Suprapubic skin (tissue), 4 donors: ENCODE data around the gene PIP5K1C. TPM values are rescaled to one million over a fixed set of nuclear protein-coding genes. Genes with fewer than 3 reads are reported as not detected.

ENCODE experiments used
- DNase-seq, 2 donors: peaks; one replicate each; pipeline ENCODE4 v3.0.0-alpha.2; 2019; ENCODE audit warnings: low spot score in 2 of 2
- H3K27ac ChIP-seq: fragments of 200-600 bp; sonication (generic); one replicate; pipeline ENCODE4 v1.5.1; 2019
- H3K27me3 ChIP-seq: fragments of 200-600 bp; sonication (generic); one replicate; pipeline ENCODE4 v1.5.1; 2019
- H3K36me3 ChIP-seq: fragments of 200-600 bp; sonication (generic); one replicate; pipeline ENCODE4 v1.5.1; 2019
- H3K4me1 ChIP-seq: fragments of 200-600 bp; sonication (generic); one replicate; pipeline ENCODE4 v1.5.1; 2019
- H3K4me3 ChIP-seq: fragments of 200-600 bp; sonication (generic); one replicate; pipeline ENCODE4 v1.5.1; 2019; ENCODE audit warnings: mild to moderate bottlenecking
- H3K9me3 ChIP-seq: fragments of 200-600 bp; sonication (generic); one replicate; pipeline ENCODE4 v1.5.1; 2019
- CTCF ChIP-seq, 2 donors: fragments of 200-600 bp in 1 of 2; fragments of 450-650 bp in 1 of 2; sonication (generic) in 1 of 2; IDR thresholded peaks; one replicate each; pipeline ENCODE4 v1.5.1; 2016 to 2019; ENCODE audit warnings: antibody characterized with exemption in 2 of 2, mild to moderate bottlenecking in 1 of 2, moderate library complexity in 1 of 2
- EP300 ChIP-seq: sonication (generic); formaldehyde crosslinking; IDR thresholded peaks from one replicate; pipeline ENCODE4 v1.6.1; 2017; ENCODE audit warnings: antibody characterized with exemption
- POLR2A ChIP-seq, 2 donors: fragments of 450-650 bp; IDR thresholded peaks; one replicate each; pipeline ENCODE4 v1.6.1; 2017; ENCODE audit warnings: antibody characterized with exemption in 2 of 2, mild to moderate bottlenecking in 2 of 2, moderate library complexity in 2 of 2
- POLR2AphosphoS5 ChIP-seq, 3 donors: sonication (generic); formaldehyde crosslinking; IDR thresholded peaks; one replicate each; pipeline ENCODE4 v1.6.1; 2017; ENCODE audit warnings: antibody characterized with exemption in 3 of 3
- WGBS: methylation state at CpG from one replicate; pipeline ENCODE4 v1.1.5; 2018; 5-methylcytosine and 5-hydroxymethylcytosine counted together
- total RNA-seq, 4 donors: library from RNA; depleted of rRNA; stranded (reverse); fragments of >200 nt; gene quantifications; one replicate each; pipeline ENCODE4 v1.1.0, GENCODE V29; 2016

Gene PIP5K1C
- total RNA-seq, 4 donors from 2014 or later = 16.5 to 25.7 (median 20.8) TPM

GRCh38 chr19:3674784-3675543, 25.3 kb downstream of the PIP5K1C start:
- Histone ChIP-seq H3K9me3 (no peaks in the 10 kb centered on the region), H3K4me1 (peaks cover 28% of the 10 kb centered on the region), H3K36me3 (peaks cover 5% of the 10 kb centered on the region), H3K27ac (no peak overlapping the region), H3K27me3 (no peaks in the 10 kb centered on the region), H3K4me3 (no peak overlapping the region)
- TF ChIP-seq EP300 (no peak), POLR2AphosphoS5 (IDR thresholded peaks at IDR 0.05) (no peak), POLR2A (IDR thresholded peaks at IDR 0.05) (no peak), CTCF (IDR thresholded peaks at IDR 0.05) (no peak)
- no peak for DNase-seq
- WGBS = 92% methylated on average over 13 of the region's 13 CpGs

- Histone ChIP-seq H3K36me3 (no peaks in the 10 kb centered on the region), H3K4me1 (peaks cover 40% of the 10 kb centered on the region), H3K27ac (no peak overlapping the region), H3K4me3 (no peak overlapping the region), H3K9me3 (no peaks in the 10 kb centered on the region), H3K27me3 (no peaks in the 10 kb centered on the region)
- 96% methylated on average over 17 of the region's 34 CpGs for WGBS
- no peak for TF ChIP-seq EP300
- TF ChIP-seq CTCF (IDR thresholded peaks at IDR 0.05) = no peak
- no peak for TF ChIP-seq POLR2A (IDR thresholded peaks at IDR 0.05)
- TF ChIP-seq POLR2AphosphoS5 (IDR thresholded peaks at IDR 0.05) = no peak
- DNase-seq = no peak
Measured at GRCh38 chr19:3673506-3674439, 26.5 kb downstream of the PIP5K1C start.

GRCh38 chr19:3672993-3673392, 27.3 kb downstream of the PIP5K1C start:
- H3K36me3 ChIP-seq = no peaks in the 10 kb centered on the region
- H3K4me1 ChIP-seq = peaks cover 46% of the 10 kb centered on the region
- no peak overlapping the region for H3K4me3 ChIP-seq
- TF ChIP-seq POLR2AphosphoS5 (IDR thresholded peaks at IDR 0.05) (no peak), POLR2A (IDR thresholded peaks at IDR 0.05) (no peak), CTCF (IDR thresholded peaks at IDR 0.05) (no peak), EP300 (no peak)
- no peak for DNase-seq
- H3K27me3 ChIP-seq = no peaks in the 10 kb centered on the region
- H3K27ac ChIP-seq = no peak overlapping the region
- 88% methylated on average over 10 of the region's 13 CpGs for WGBS
- H3K9me3 ChIP-seq = no peaks in the 10 kb centered on the region

GRCh38 chr19:3672575-3672948, 27.7 kb downstream of the PIP5K1C start:
- Histone ChIP-seq H3K4me3 (no peak overlapping the region), H3K27me3 (no peaks in the 10 kb centered on the region), H3K4me1 (peaks cover 46% of the 10 kb centered on the region), H3K9me3 (no peaks in the 10 kb centered on the region), H3K36me3 (no peaks in the 10 kb centered on the region), H3K27ac (no peak overlapping the region)
- DNase-seq = no peak
- 81% methylated on average over 6 of the region's 8 CpGs for WGBS
- no peak for TF ChIP-seq POLR2AphosphoS5 (IDR thresholded peaks at IDR 0.05)
- TF ChIP-seq CTCF (IDR thresholded peaks at IDR 0.05) = no peak
- no peak for TF ChIP-seq EP300
- TF ChIP-seq POLR2A (IDR thresholded peaks at IDR 0.05) = no peak
